SK-N-SH (cell line): ENCODE measurements around the gene HINT3. TPM values are rescaled to one million over a fixed set of nuclear protein-coding genes. Genes with fewer than 3 reads are reported as not detected.

ENCODE experiments used
- CTCF ChIA-PET: fragments of 300-600, 350-600 bp; formaldehyde crosslinking; extraction: SDS; loops from one replicate; lab custom pipeline; 2021; lab: Yijun Ruan, JAX
- POLR2A ChIA-PET: fragments of 350-600 bp; sonication (Branson Sonifier 250); formaldehyde crosslinking; extraction: SDS; loops from one replicate; lab custom pipeline; 2020; ENCODE audit warnings: antibody characterized with exemption, inconsistent platforms; lab: Yijun Ruan, JAX
- DNase-seq: peaks from one replicate; pipeline ENCODE4 v3.0.0; 2012
- H2AFZ ChIP-seq: fragments of 200-600 bp; sonication (generic); 2 replicates; pipeline ENCODE4 v1.8.1; 2016; ENCODE audit warnings: antibody characterized with exemption, mild to moderate bottlenecking, low read depth
- H3F3A ChIP-seq: fragments of 200-600 bp; sonication (generic); replicated peaks from 2 replicates; pipeline ENCODE3; 2016; ENCODE audit warnings: antibody characterized with exemption, mild to moderate bottlenecking; ENCODE audit not compliant: insufficient read depth
- H3K27ac ChIP-seq, 2 experiments: fragments of 200-500 bp in 1 of 2; fragments of 200-600 bp in 1 of 2; sonication (Bioruptor generic) in 1 of 2; sonication (generic), shearing (Covaris generic) in 1 of 2; 2 replicates each; pipeline versions ENCODE4 v1.5.1 to v1.6.1; 2014 to 2016; ENCODE audit warnings: low read depth in 2 of 2, inconsistent platforms in 1 of 2, low read length in 1 of 2, mild to moderate bottlenecking in 1 of 2, mixed read lengths in 1 of 2
- H3K27me3 ChIP-seq: fragments of 200-600 bp; sonication (generic), shearing (Covaris generic); 2 replicates; pipeline ENCODE4 v1.6.1; 2016; ENCODE audit warnings: mixed run types; ENCODE audit not compliant: insufficient read depth
- H3K36me3 ChIP-seq, 2 experiments: fragments of 200-500 bp in 1 of 2; fragments of 200-600 bp in 1 of 2; sonication (Bioruptor generic) in 1 of 2; sonication (generic) in 1 of 2; replicated peaks in 1 of 2; 2 replicates each; pipeline versions ENCODE3 to v1.5.1; 2014 to 2016; ENCODE audit warnings: low read length in 1 of 2, mild to moderate bottlenecking in 1 of 2; ENCODE audit not compliant: insufficient read depth in 2 of 2, control insufficient read depth in 1 of 2
- H3K4me1 ChIP-seq, 2 experiments: fragments of 200-500 bp in 1 of 2; fragments of 200-600 bp in 1 of 2; sonication (Bioruptor generic) in 1 of 2; sonication (generic), shearing (Covaris generic) in 1 of 2; 2 replicates each; pipeline versions ENCODE4 v1.5.1 to v1.6.1; 2014 to 2016; ENCODE audit warnings: low read depth in 1 of 2, low read length in 1 of 2, mixed run types in 1 of 2; ENCODE audit not compliant: insufficient read depth in 2 of 2, control insufficient read depth in 1 of 2
- H3K4me2 ChIP-seq: fragments of 200-600 bp; sonication (generic), shearing (Covaris generic); 2 replicates; pipeline ENCODE4 v1.6.1; 2017; ENCODE audit warnings: mixed run types
- H3K4me3 ChIP-seq, 2 experiments: fragments of 200-500 bp in 1 of 2; fragments of 200-600 bp in 1 of 2; sonication (Bioruptor generic) in 1 of 2; sonication (generic), shearing (Covaris generic) in 1 of 2; 2 replicates each; pipeline versions ENCODE4 v1.5.1 to v1.8.1; 2014 to 2016; ENCODE audit warnings: low read depth in 2 of 2, inconsistent platforms in 1 of 2, low read length in 1 of 2, mild to moderate bottlenecking in 1 of 2, mixed read lengths in 1 of 2, moderate library complexity in 1 of 2
- H3K79me2 ChIP-seq: fragments of 200-600 bp; sonication (generic); 2 replicates; pipeline ENCODE4 v1.8.1; 2017; ENCODE audit warnings: mild to moderate bottlenecking; ENCODE audit not compliant: insufficient read depth
- H3K9ac ChIP-seq: fragments of 200-600 bp; sonication (generic); 2 replicates; pipeline ENCODE4 v1.6.1; 2017; ENCODE audit warnings: mixed run types
- H3K9me2 ChIP-seq: fragments of 200-600 bp; sonication (generic); 2 replicates; pipeline ENCODE4 v1.6.1; 2017; ENCODE audit warnings: mixed run types
- H3K9me3 ChIP-seq: fragments of 200-600 bp; sonication (generic); 2 replicates; pipeline ENCODE4 v1.6.1; 2017; ENCODE audit warnings: mixed run types, mild to moderate bottlenecking, moderate library complexity
- H4K20me1 ChIP-seq: fragments of 200-600 bp; sonication (generic); 2 replicates; pipeline ENCODE4 v1.6.1; 2017; ENCODE audit warnings: mild to moderate bottlenecking, mixed run types; ENCODE audit not compliant: insufficient read depth
- ELF1 ChIP-seq: IDR thresholded peaks from 2 replicates; pipeline ENCODE4 v1.4.0; 2012
- EP300 ChIP-seq, 2 experiments: IDR thresholded peaks; 2 replicates each; pipeline versions ENCODE4 v1.4.0 to v1.6.1; 2012; ENCODE audit warnings: borderline replicate concordance in 1 of 2, low read depth in 1 of 2, low read length in 1 of 2
- EZH2phosphoT487 ChIP-seq: fragments of 200-600 bp; sonication (generic); IDR thresholded peaks from 2 replicates; pipeline ENCODE4 v1.6.1; 2017; ENCODE audit warnings: low read depth, mixed run types, mild to moderate bottlenecking, antibody characterized with exemption, moderate library complexity, borderline replicate concordance
- FOXJ3 ChIP-seq: sonication (generic); formaldehyde crosslinking; IDR thresholded peaks from 2 replicates; pipeline ENCODE4 v1.5.1; 2020; ENCODE audit warnings: mild to moderate bottlenecking, missing genetic modification reagents
- FOXM1 ChIP-seq: IDR thresholded peaks from 2 replicates; pipeline ENCODE4 v1.4.0; 2012; ENCODE audit warnings: low read depth, mild to moderate bottlenecking
- GATA2 ChIP-seq: sonication (generic); formaldehyde crosslinking; IDR thresholded peaks from 2 replicates; pipeline ENCODE4 v1.5.0; 2020; ENCODE audit warnings: mild to moderate bottlenecking, missing genetic modification reagents
- IRF3 ChIP-seq: fragments of 150-350 bp; IDR thresholded peaks from 2 replicates; pipeline ENCODE4 v1.6.1; 2016; ENCODE audit warnings: mild to moderate bottlenecking, low read depth, low read length
- JUND ChIP-seq: IDR thresholded peaks from 2 replicates; pipeline ENCODE4 v1.4.0; 2012
- MAX ChIP-seq: IDR thresholded peaks from 2 replicates; pipeline ENCODE4 v1.4.0; 2012; ENCODE audit warnings: low read depth
- MEF2A ChIP-seq: IDR thresholded peaks from 2 replicates; pipeline ENCODE4 v1.4.0; 2012; ENCODE audit warnings: low read depth, borderline replicate concordance
- NFIC ChIP-seq: IDR thresholded peaks from 2 replicates; pipeline ENCODE4 v1.4.0; 2012; ENCODE audit warnings: borderline replicate concordance
- PBX3 ChIP-seq: IDR thresholded peaks from 2 replicates; pipeline ENCODE4; 2012
- POLR2AphosphoS5 ChIP-seq: IDR thresholded peaks from 2 replicates; pipeline ENCODE4 v1.6.1; 2012; ENCODE audit warnings: low read depth, low read length
- RAD21 ChIP-seq: IDR thresholded peaks from 2 replicates; pipeline ENCODE4 v1.6.1; 2012; ENCODE audit warnings: mild to moderate bottlenecking, low read length
- RFX5 ChIP-seq: IDR thresholded peaks from 2 replicates; pipeline ENCODE4 v1.6.1; 2012; ENCODE audit warnings: mild to moderate bottlenecking, improper control_type of control experiment, low read length
- SIN3A ChIP-seq: IDR thresholded peaks from 2 replicates; pipeline ENCODE4 v1.6.1; 2012; ENCODE audit warnings: low read depth, mild to moderate bottlenecking, low read length, moderate library complexity, borderline replicate concordance
- TAF1 ChIP-seq: IDR thresholded peaks from 2 replicates; pipeline ENCODE4 v1.6.1; 2012; ENCODE audit warnings: low read depth, mild to moderate bottlenecking, low read length, moderate library complexity, borderline replicate concordance
- TCF12 ChIP-seq: IDR thresholded peaks from 2 replicates; pipeline ENCODE4 v1.4.0; 2012
- TEAD4 ChIP-seq: IDR thresholded peaks from 2 replicates; pipeline ENCODE4 v1.4.0; 2012; ENCODE audit warnings: mild to moderate bottlenecking, borderline replicate concordance; ENCODE audit not compliant: insufficient read depth
- USF1 ChIP-seq: IDR thresholded peaks from 2 replicates; pipeline ENCODE4 v1.4.0; 2012; ENCODE audit warnings: low read depth, borderline replicate concordance
- YY1 ChIP-seq: IDR thresholded peaks from 2 replicates; pipeline ENCODE4 v1.4.0; 2012; ENCODE audit warnings: low read depth, mild to moderate bottlenecking
- ZBTB33 ChIP-seq: IDR thresholded peaks from 2 replicates; pipeline ENCODE4 v1.4.0; 2012; ENCODE audit warnings: low read depth, borderline replicate concordance
- WGBS: methylation state at CpG from one replicate; pipeline ENCODE4 v1.1.6; 2017; ENCODE audit warnings: low lambda C conversion rate; 5-methylcytosine and 5-hydroxymethylcytosine counted together
- polyA plus RNA-seq, 3 experiments: library from polyadenylated mRNA; depleted of rRNA; stranded (reverse); fragments of >200 nt; gene quantifications; 2 replicates each; pipeline ENCODE4 v1.2.3, GENCODE V29; 2012

Gene HINT3
- polyA plus RNA-seq, 1 of the 3 experiments (the other 2 are of a cell fraction) = 1.8 TPM

- Histone ChIP-seq H3K4me1 (peaks cover 0 to 11% of the 10 kb centered on the region in 2 experiments; a peak in 2 of 4 replicates), H3K4me3 (no peak overlapping the region), H3K9me3 (no peaks in the 10 kb centered on the region), H3K4me2 (no peak overlapping the region), H2AFZ (no peak overlapping the region), H3K27ac (no peak overlapping the region), H3K27me3 (no peaks in the 10 kb centered on the region), H3K36me3 (peaks cover 32 to 76% of the 10 kb centered on the region in 2 experiments), H4K20me1 (no peaks in the 10 kb centered on the region), H3K79me2 (no peaks in the 10 kb centered on the region), H3F3A (no peaks in the 10 kb centered on the region), H3K9me2 (no peaks in the 10 kb centered on the region), H3K9ac (no peak overlapping the region)
- ChIA-PET POLR2A (interaction anchor here (0.8 kb wide), 1 partner anchor 133 kb away, joined by 4 read pairs; the partner anchor contains the start of gene NCOA7), CTCF (interaction anchor here (0.7 to 4.2 kb wide), 6 partner anchors 17 to 132 kb away, joined by 3 to 18 read pairs (median 3); partner anchors contain the start of gene HINT3)
- WGBS = 67% methylated on average over 4 of the region's 4 CpGs
- DNase-seq = no peak
- TF ChIP-seq GATA2 (CRISPR knock-in tag) = no peak
- no peak for TF ChIP-seq IRF3
- TF ChIP-seq TEAD4 = no peak
- no peak for TF ChIP-seq EZH2phosphoT487
- TF ChIP-seq SIN3A = no peak
- TF ChIP-seq ZBTB33 = no peak
- TF ChIP-seq TAF1 = no peak
- no peak for TF ChIP-seq EP300 (IDR thresholded peaks at IDR 0.05; ENCODE audit: borderline replicate concordance in 1 of 2, low read depth in 1 of 2, low read length in 1 of 2)
- TF ChIP-seq FOXM1 = no peak
- TF ChIP-seq POLR2AphosphoS5 = no peak
- TF ChIP-seq NFIC = no peak
- TF ChIP-seq ELF1 = no peak
- TF ChIP-seq FOXJ3 (CRISPR knock-in tag) = no peak
- TF ChIP-seq, all 33 proteins: peak for 0
Measured at GRCh38 chr6:125923366-125923877, 33.1 kb upstream of the HINT3 start.

- 53% methylated on average over 2 of the region's 2 CpGs for WGBS
- H4K20me1 ChIP-seq = no peaks in the 10 kb centered on the region
- peaks cover 38 to 78% of the 10 kb centered on the region in 2 experiments for H3K36me3 ChIP-seq
- H3K27me3 ChIP-seq = no peaks in the 10 kb centered on the region
- DNase-seq = no peak
- no peaks in the 10 kb centered on the region for H3K79me2 ChIP-seq
- no peak overlapping the region for H3K27ac ChIP-seq
- no peaks in the 10 kb centered on the region for H3F3A ChIP-seq
- no peak overlapping the region for H3K9ac ChIP-seq
- POLR2A ChIA-PET = interaction anchor here (0.8 kb wide), 1 partner anchor 134 kb away, joined by 4 read pairs; the partner anchor contains the start of gene NCOA7
- no peak for TF ChIP-seq MAX
- TF ChIP-seq NFIC = no peak
- no peak for TF ChIP-seq PBX3
- TF ChIP-seq JUND = no peak
- TF ChIP-seq RAD21 = no peak
- no peak for TF ChIP-seq YY1
- TF ChIP-seq IRF3 = no peak
- TF ChIP-seq RFX5 = no peak
- TF ChIP-seq MEF2A = no peak
- no peak for TF ChIP-seq USF1
- TF ChIP-seq TCF12 = no peak
- CTCF ChIA-PET = interaction anchor here (0.8 to 4.2 kb wide), 5 partner anchors 16 to 133 kb away, joined by 3 to 18 read pairs (median 3); partner anchors contain the start of gene HINT3
- H2AFZ ChIP-seq = no peak overlapping the region
- peaks cover 0 to 11% of the 10 kb centered on the region in 2 experiments; a peak in 2 of 4 replicates for H3K4me1 ChIP-seq
- H3K4me2 ChIP-seq = no peak overlapping the region
- no peak overlapping the region for H3K4me3 ChIP-seq
- no peaks in the 10 kb centered on the region for H3K9me2 ChIP-seq
- no peaks in the 10 kb centered on the region for H3K9me3 ChIP-seq
Measured at GRCh38 chr6:125924169-125924568, 32.4 kb upstream of the HINT3 start.
